IMR-90 (cell line): Measurements from ENCODE around the gene MR1. TPM values are rescaled to one million over a fixed set of nuclear protein-coding genes. Genes with fewer than 3 reads are reported as not detected.

ENCODE experiments used
- ATAC-seq: fragments of 200-7000 bp; cut with Tn5 transposase; 2 replicates; pipeline ENCODE4 v1.9.1; 2020; ENCODE audit warnings: low read depth, mild to moderate bottlenecking, moderate library complexity
- BruUV-seq: library from RNA; stranded (reverse); fragments of 400-500 nt; replicated peaks from 2 replicates; lab custom pipeline; 2021; lab: Mats Ljungman, UMichigan
- CTCF ChIA-PET: fragments of 300-600 bp; formaldehyde crosslinking; extraction: SDS; loops from one replicate; lab custom pipeline; 2021; ENCODE audit warnings: antibody characterized with exemption; lab: Yijun Ruan, JAX
- POLR2A ChIA-PET: fragments of 300-600 bp; sonication (Branson Sonifier 250); formaldehyde crosslinking; loops from one replicate; lab custom pipeline; 2022; ENCODE audit warnings: antibody characterized with exemption; ENCODE audit not compliant: unreplicated experiment; lab: Charles Lee
- DNase-seq: peaks from one replicate; pipeline ENCODE4 v3.0.0; 2013
- H2AFZ ChIP-seq: replicated peaks from 2 replicates; pipeline ENCODE3; 2013; ENCODE audit warnings: low read length, mild to moderate bottlenecking; ENCODE audit not compliant: poor library complexity
- H2AK5ac ChIP-seq: 2 replicates; pipeline ENCODE4 v1.6.1; 2013; ENCODE audit warnings: low read depth, low read length, inconsistent platforms
- H2AK9ac ChIP-seq: replicated peaks from 2 replicates; pipeline ENCODE3; 2013; ENCODE audit warnings: mild to moderate bottlenecking, low read depth, low read length, moderate library complexity; ENCODE audit not compliant: poor library complexity
- H2BK120ac ChIP-seq: 2 replicates; pipeline ENCODE4 v1.6.1; 2013; ENCODE audit warnings: low read depth, low read length, inconsistent platforms
- H2BK15ac ChIP-seq: 3 replicates; pipeline ENCODE4 v1.6.1; 2013; ENCODE audit warnings: low read depth, low read length, inconsistent platforms
- H2BK20ac ChIP-seq: 2 replicates; pipeline ENCODE4 v1.6.1; 2013; ENCODE audit warnings: low read depth, mild to moderate bottlenecking, inconsistent platforms, low read length, moderate library complexity
- H2BK5ac ChIP-seq: 2 replicates; pipeline ENCODE4 v1.6.1; 2013; ENCODE audit warnings: mild to moderate bottlenecking, low read depth, low read length, inconsistent platforms; ENCODE audit not compliant: poor library complexity, severe bottlenecking
- H3K14ac ChIP-seq: replicated peaks from 2 replicates; pipeline ENCODE4 v1.6.1; 2013; ENCODE audit warnings: low read depth, low read length, inconsistent platforms
- H3K18ac ChIP-seq: 2 replicates; pipeline ENCODE4 v1.6.1; 2013; ENCODE audit warnings: low read depth, low read length, control low read depth
- H3K23ac ChIP-seq: 2 replicates; pipeline ENCODE4 v1.6.1; 2013; ENCODE audit warnings: low read depth, low read length, inconsistent platforms
- H3K27ac ChIP-seq: 2 replicates; pipeline ENCODE4 v1.5.1; 2013; ENCODE audit warnings: mild to moderate bottlenecking, control low read depth, low read length; ENCODE audit not compliant: insufficient read depth
- H3K27me3 ChIP-seq: 2 replicates; pipeline ENCODE4 v1.6.1; 2013; ENCODE audit warnings: low read length; ENCODE audit not compliant: control insufficient read depth, insufficient read depth
- H3K36me3 ChIP-seq: 2 replicates; pipeline ENCODE4 v1.6.1; 2013; ENCODE audit warnings: low read length, mixed read lengths; ENCODE audit not compliant: control insufficient read depth, insufficient read depth
- H3K4ac ChIP-seq: 2 replicates; pipeline ENCODE4 v1.6.1; 2013; ENCODE audit warnings: low read depth, low read length, inconsistent platforms
- H3K4me1 ChIP-seq: 2 replicates; pipeline ENCODE4 v1.6.1; 2013; ENCODE audit warnings: low read length, mixed read lengths; ENCODE audit not compliant: control insufficient read depth, insufficient read depth
- H3K4me2 ChIP-seq: 2 replicates; pipeline ENCODE4 v1.6.1; 2013; ENCODE audit warnings: low read depth, mild to moderate bottlenecking, control low read depth, low read length, moderate library complexity
- H3K4me3 ChIP-seq: 2 replicates; pipeline ENCODE4 v1.5.1; 2013; ENCODE audit warnings: low read depth, mild to moderate bottlenecking, control low read depth, low read length, moderate library complexity; ENCODE audit not compliant: insufficient read depth
- H3K56ac ChIP-seq: 2 replicates; pipeline ENCODE4 v1.6.1; 2013; ENCODE audit warnings: low read length, inconsistent platforms; ENCODE audit not compliant: insufficient read depth; ENCODE audit errors: extremely low read depth
- H3K79me1 ChIP-seq, 2 experiments: 2 replicates each; pipeline ENCODE4 v1.6.1; 2013; ENCODE audit warnings: low read length in 2 of 2, inconsistent platforms in 1 of 2, low read depth in 1 of 2
- H3K9ac ChIP-seq: 2 replicates; pipeline ENCODE4 v1.6.1; 2013; ENCODE audit warnings: low read depth, low read length, control low read depth
- H3K9me1 ChIP-seq: 2 replicates; pipeline ENCODE4 v1.6.1; 2013; ENCODE audit warnings: low read length, inconsistent platforms; ENCODE audit not compliant: insufficient read depth
- H3K9me3 ChIP-seq: 2 replicates; pipeline ENCODE4 v1.6.1; 2013; ENCODE audit warnings: low read length; ENCODE audit not compliant: control insufficient read depth, insufficient read depth
- H4K20me1 ChIP-seq: 2 replicates; pipeline ENCODE4 v1.6.1; 2013; ENCODE audit warnings: low read length, inconsistent platforms; ENCODE audit not compliant: insufficient read depth
- H4K5ac ChIP-seq: 2 replicates; pipeline ENCODE4 v1.6.1; 2013; ENCODE audit warnings: mild to moderate bottlenecking, low read depth, low read length, control low read depth
- H4K8ac ChIP-seq, 2 experiments: 2 replicates each; pipeline ENCODE4 v1.6.1; 2013; ENCODE audit warnings: low read depth in 2 of 2, low read length in 2 of 2, control low read depth in 1 of 2, inconsistent platforms in 1 of 2
- H4K91ac ChIP-seq: 2 replicates; pipeline ENCODE4 v1.6.1; 2013; ENCODE audit warnings: low read depth, low read length, inconsistent platforms; ENCODE audit not compliant: insufficient read depth
- BHLHE40 ChIP-seq: fragments of 150-350 bp; IDR thresholded peaks from 2 replicates; pipeline ENCODE4 v1.6.1; 2016; ENCODE audit warnings: mild to moderate bottlenecking, low read depth, low read length
- CEBPB ChIP-seq: IDR thresholded peaks from 2 replicates; pipeline ENCODE4 v1.6.1; 2012; ENCODE audit warnings: low read depth, low read length, improper control_type of control experiment
- MAZ ChIP-seq: IDR thresholded peaks from 2 replicates; pipeline ENCODE4 v1.6.1; 2012; ENCODE audit warnings: low read depth, mild to moderate bottlenecking, low read length, improper control_type of control experiment, moderate library complexity, borderline replicate concordance
- MXI1 ChIP-seq: IDR thresholded peaks from 2 replicates; pipeline ENCODE4 v1.6.1; 2012; ENCODE audit warnings: low read depth, mild to moderate bottlenecking, low read length, moderate library complexity, borderline replicate concordance
- NFE2L2 ChIP-seq: fragments of 150-350 bp; IDR thresholded peaks from 2 replicates; pipeline ENCODE4 v1.6.1; 2016; ENCODE audit warnings: low read depth, mild to moderate bottlenecking, low read length
- RCOR1 ChIP-seq: IDR thresholded peaks from 2 replicates; pipeline ENCODE4 v1.6.1; 2012; ENCODE audit warnings: mild to moderate bottlenecking, low read length, improper control_type of control experiment; ENCODE audit not compliant: insufficient replicate concordance
- SMC3 ChIP-seq: fragments of 150-350 bp; IDR thresholded peaks from 2 replicates; pipeline ENCODE4 v1.6.1; 2016; ENCODE audit warnings: low read depth, mild to moderate bottlenecking, antibody characterized with exemption, low read length, moderate library complexity
- WGBS, 2 experiments: methylation state at CpG; one replicate each; pipeline versions ENCODE4 v1.1.5 to v1.1.7; 2013; ENCODE audit warnings: missing lambda C conversion rate in 2 of 2; ENCODE audit not compliant: insufficient read length in 1 of 2; ENCODE audit errors: extremely low coverage in 2 of 2; 5-methylcytosine and 5-hydroxymethylcytosine counted together
- dilution Hi-C: fragments of 300-500 bp; cut with HindIII; formaldehyde crosslinking; loops from one replicate; pipeline ENCODE4 v1.14.3; 2018; ENCODE audit warnings: low sequenced_read_pairs; ENCODE audit not compliant: unreplicated experiment
- in situ Hi-C: fragments of 300-500 bp; cut with MboI; formaldehyde crosslinking; loops from 3 replicates; pipeline ENCODE4 v1.14.3; 2019; ENCODE audit warnings: low sequenced_read_pairs, inconsistent platforms, mixed read lengths
- intact Hi-C: fragments of 100-400 bp; cut with micrococcal nuclease; formaldehyde crosslinking; loops from 2 replicates; pipeline ENCODE4 v1.10.0; 2022
- polyA plus RNA-seq, 3 experiments: library from polyadenylated mRNA; depleted of rRNA; stranded (reverse); fragments of >200 nt; gene quantifications; 2 replicates each; pipeline ENCODE4 v1.2.3, GENCODE V29; 2012; ENCODE audit warnings: low replicate concordance in 1 of 3
- total RNA-seq: library from RNA; depleted of rRNA; stranded (reverse); fragments of >200 nt; gene quantifications from 2 replicates; pipeline ENCODE4 v1.2.3, GENCODE V29; 2012
- TF ChIP-seq, protein P1 (sequence below): conservative IDR thresholded peaks from 2 replicates; pipeline ENCODE4 v1.5.1; 2012; ENCODE audit warnings: mild to moderate bottlenecking, low read depth, low read length, improper control_type of control experiment
- TF ChIP-seq, protein P2 (sequence below): fragments of 150-350 bp; IDR thresholded peaks from 2 replicates; pipeline ENCODE4 v1.6.1; 2017; ENCODE audit warnings: mild to moderate bottlenecking, antibody characterized with exemption, low read length, low read depth

MR1 gene
- total and polyA plus RNA-seq, 2 of the 4 experiments (the other 2 are of a cell fraction) = 6.0 to 6.1 TPM

DNA sequence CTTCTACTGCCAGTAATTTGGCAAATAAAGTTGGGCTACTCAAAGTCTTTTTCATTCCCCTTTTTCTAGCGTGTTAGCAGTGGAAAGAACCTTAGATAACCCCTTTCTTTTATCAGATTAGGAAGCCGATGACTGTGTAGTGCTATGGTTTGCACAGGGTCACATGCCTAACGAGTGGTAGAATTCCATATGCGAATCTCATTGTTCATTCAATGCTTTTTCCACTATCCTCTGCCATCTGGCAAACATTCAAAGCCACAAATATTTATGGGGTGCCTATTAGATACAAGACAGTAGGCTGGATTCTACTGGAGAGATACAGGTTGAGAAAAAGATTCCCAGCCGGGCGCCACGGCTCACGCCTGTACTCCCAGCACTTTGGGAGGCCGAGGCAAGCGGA, 39.9 kb downstream of the MR1 start:
- H3K14ac ChIP-seq = peak overlapping the region; percentile 41; the same call in 1 of the 2 replicates
- no peaks in the 10 kb centered on the region for H3K27me3 ChIP-seq
- H3K4me2 ChIP-seq = no peak overlapping the region
- ATAC-seq = peak; percentile 55
- no peak overlapping the region for H2AK9ac ChIP-seq
- H3K56ac ChIP-seq = no peak overlapping the region
- H4K5ac ChIP-seq = 0 out of 2 replicates have a peak overlapping the region, but pooled peaks have one; percentile 50
- TF ChIP-seq, protein P1, sequence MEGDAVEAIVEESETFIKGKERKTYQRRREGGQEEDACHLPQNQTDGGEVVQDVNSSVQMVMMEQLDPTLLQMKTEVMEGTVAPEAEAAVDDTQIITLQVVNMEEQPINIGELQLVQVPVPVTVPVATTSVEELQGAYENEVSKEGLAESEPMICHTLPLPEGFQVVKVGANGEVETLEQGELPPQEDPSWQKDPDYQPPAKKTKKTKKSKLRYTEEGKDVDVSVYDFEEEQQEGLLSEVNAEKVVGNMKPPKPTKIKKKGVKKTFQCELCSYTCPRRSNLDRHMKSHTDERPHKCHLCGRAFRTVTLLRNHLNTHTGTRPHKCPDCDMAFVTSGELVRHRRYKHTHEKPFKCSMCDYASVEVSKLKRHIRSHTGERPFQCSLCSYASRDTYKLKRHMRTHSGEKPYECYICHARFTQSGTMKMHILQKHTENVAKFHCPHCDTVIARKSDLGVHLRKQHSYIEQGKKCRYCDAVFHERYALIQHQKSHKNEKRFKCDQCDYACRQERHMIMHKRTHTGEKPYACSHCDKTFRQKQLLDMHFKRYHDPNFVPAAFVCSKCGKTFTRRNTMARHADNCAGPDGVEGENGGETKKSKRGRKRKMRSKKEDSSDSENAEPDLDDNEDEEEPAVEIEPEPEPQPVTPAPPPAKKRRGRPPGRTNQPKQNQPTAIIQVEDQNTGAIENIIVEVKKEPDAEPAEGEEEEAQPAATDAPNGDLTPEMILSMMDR = no peak
- TF ChIP-seq SMC3 = no peak
- TF ChIP-seq, protein P2, sequence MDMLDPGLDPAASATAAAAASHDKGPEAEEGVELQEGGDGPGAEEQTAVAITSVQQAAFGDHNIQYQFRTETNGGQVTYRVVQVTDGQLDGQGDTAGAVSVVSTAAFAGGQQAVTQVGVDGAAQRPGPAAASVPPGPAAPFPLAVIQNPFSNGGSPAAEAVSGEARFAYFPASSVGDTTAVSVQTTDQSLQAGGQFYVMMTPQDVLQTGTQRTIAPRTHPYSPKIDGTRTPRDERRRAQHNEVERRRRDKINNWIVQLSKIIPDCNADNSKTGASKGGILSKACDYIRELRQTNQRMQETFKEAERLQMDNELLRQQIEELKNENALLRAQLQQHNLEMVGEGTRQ = peak; percentile 74
- TF ChIP-seq NFE2L2 = no peak
- TF ChIP-seq CEBPB = no peak
- no peak for TF ChIP-seq MXI1
- TF ChIP-seq BHLHE40 = peak; percentile 58
- TF ChIP-seq RCOR1 = no peak
- TF ChIP-seq MAZ = no peak
- no peak overlapping the region for H2BK5ac ChIP-seq
- dilution Hi-C loops = no loop called here
- no peak overlapping the region for H3K23ac ChIP-seq
- H3K18ac ChIP-seq = no peak overlapping the region; the same call in 1 of the 2 replicates
- H3K4ac ChIP-seq = no peak overlapping the region; the same call in 1 of the 2 replicates
- H3K36me3 ChIP-seq = no peaks in the 10 kb centered on the region
- H2BK20ac ChIP-seq = peak overlapping the region; percentile 35; the same call in 1 of the 2 replicates
- no TSS peak for BruUV-seq
- H4K20me1 ChIP-seq = no peaks in the 10 kb centered on the region
- peaks cover 0 to 7% of the 10 kb centered on the region in 2 experiments; a peak in 2 of 4 replicates for H3K79me1 ChIP-seq
- no peak overlapping the region for H2AFZ ChIP-seq
- H4K8ac ChIP-seq = no peak overlapping the region; a peak in 1 of 4 replicates
- ChIA-PET POLR2A (no interaction called here), CTCF (no interaction called here)
- peaks cover 12% of the 10 kb centered on the region for H3K4me1 ChIP-seq
- no peak overlapping the region for H2AK5ac ChIP-seq
- WGBS, 2 experiments = no CpG with 5 or more reads among the region's 10 CpGs
- no peak overlapping the region for H2BK120ac ChIP-seq
- in situ Hi-C loops = no loop called here
- no peaks in the 10 kb centered on the region for H3K9me3 ChIP-seq
- intact Hi-C loops = no loop called here
- no peak overlapping the region for H3K27ac ChIP-seq
- H3K9me1 ChIP-seq = peaks cover 10% of the 10 kb centered on the region
- no peak overlapping the region for H2BK15ac ChIP-seq
- no peak overlapping the region for H4K91ac ChIP-seq
- H3K4me3 ChIP-seq = no peak overlapping the region
- no peak overlapping the region for H3K9ac ChIP-seq
- peak; percentile 89 for DNase-seq
